Kidney capillary endothelial cell (primary cell): ENCODE data around the gene ADAMTS7.
"Not testable (repeated sequence)": the region's sequence is repeated elsewhere in the genome, so short reads cannot be mapped to it uniquely, and the experiment has no call there.

ENCODE experiments used
- DNase-seq: peaks from one replicate; pipeline ENCODE4 v3.0.0-alpha.2; 2018; ENCODE audit warnings: low spot score

The ADAMTS7 gene, protein sequence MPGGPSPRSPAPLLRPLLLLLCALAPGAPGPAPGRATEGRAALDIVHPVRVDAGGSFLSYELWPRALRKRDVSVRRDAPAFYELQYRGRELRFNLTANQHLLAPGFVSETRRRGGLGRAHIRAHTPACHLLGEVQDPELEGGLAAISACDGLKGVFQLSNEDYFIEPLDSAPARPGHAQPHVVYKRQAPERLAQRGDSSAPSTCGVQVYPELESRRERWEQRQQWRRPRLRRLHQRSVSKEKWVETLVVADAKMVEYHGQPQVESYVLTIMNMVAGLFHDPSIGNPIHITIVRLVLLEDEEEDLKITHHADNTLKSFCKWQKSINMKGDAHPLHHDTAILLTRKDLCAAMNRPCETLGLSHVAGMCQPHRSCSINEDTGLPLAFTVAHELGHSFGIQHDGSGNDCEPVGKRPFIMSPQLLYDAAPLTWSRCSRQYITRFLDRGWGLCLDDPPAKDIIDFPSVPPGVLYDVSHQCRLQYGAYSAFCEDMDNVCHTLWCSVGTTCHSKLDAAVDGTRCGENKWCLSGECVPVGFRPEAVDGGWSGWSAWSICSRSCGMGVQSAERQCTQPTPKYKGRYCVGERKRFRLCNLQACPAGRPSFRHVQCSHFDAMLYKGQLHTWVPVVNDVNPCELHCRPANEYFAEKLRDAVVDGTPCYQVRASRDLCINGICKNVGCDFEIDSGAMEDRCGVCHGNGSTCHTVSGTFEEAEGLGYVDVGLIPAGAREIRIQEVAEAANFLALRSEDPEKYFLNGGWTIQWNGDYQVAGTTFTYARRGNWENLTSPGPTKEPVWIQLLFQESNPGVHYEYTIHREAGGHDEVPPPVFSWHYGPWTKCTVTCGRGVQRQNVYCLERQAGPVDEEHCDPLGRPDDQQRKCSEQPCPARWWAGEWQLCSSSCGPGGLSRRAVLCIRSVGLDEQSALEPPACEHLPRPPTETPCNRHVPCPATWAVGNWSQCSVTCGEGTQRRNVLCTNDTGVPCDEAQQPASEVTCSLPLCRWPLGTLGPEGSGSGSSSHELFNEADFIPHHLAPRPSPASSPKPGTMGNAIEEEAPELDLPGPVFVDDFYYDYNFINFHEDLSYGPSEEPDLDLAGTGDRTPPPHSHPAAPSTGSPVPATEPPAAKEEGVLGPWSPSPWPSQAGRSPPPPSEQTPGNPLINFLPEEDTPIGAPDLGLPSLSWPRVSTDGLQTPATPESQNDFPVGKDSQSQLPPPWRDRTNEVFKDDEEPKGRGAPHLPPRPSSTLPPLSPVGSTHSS (N-terminal part only)

DNA sequence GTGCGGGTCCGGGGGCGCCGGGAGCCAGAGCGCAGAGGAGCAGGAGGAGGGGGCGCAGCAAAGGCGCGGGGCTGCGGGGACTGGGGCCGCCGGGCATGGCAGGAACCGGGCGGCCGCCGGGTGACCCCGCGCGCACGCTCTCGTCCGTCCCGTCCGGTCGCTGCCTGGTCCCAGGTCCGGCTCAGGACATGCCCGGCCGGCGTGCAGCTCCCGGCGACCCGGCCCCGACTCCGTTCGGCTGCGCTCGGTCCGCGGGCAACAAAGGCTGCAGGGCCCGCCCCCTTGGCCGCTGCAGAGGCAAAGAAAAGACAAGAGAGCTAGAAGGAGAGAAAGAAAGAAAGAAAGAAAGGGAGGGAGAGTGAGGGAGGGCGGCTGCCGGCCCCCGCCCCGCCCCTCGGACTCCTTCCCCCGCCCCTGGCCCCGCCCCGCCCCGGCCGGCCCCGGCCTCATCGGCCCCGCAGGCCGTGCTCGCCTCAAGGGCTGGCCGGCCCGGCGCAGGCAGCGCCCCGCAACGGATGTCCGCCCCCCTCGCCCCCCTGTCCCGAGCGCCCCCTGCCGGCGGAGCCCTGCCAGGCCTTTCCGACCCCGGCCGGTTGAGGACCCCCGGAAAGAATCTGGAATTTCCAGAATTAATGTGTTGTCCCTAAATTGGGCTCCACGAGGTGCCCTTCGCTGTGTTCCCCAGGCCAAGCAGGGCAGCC, at the start of gene ADAMTS7:
Gene ADAMTS7, minus strand, starts transcription at position 341 of the 701 bp plus-strand sequence. Its CDS starts 244 bp downstream, at position 97.
- peak; percentile 74 for DNase-seq

GRCh38 chr15:78859971-78860719, 48.9 kb upstream of the ADAMTS7 start:
- DNase-seq: peak; percentile 81

- no peak for DNase-seq
These were observed 44.5 kb upstream of the ADAMTS7 start for GRCh38 chr15:78855746-78856145.

DNA sequence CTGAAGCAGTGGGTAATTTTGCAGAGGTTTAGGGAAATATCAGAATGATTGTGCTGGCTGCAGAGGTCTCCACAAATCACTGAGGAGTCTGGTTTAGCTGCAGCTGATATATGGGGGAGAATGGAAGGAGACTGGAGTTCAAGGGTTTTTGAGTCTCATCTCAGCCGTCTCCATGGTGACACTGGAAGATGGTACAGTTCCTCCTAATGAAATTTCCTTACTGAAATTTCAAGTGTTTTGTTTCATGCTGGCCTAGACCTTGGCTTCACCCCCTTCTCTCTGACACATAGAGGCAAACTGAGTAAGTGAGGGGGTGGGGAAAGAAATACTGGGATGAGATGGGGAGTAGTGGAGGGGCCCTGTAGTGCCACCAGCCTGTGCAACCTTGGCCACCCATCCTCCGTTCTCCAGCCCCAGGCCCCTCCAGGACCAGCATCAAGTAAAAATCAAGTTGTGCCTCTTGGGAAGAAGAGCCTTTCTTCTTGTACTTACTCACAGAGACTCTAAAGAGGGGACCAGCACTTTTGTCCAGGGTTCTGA, 43.6 kb upstream of the ADAMTS7 start:
- DNase-seq: no peak

DNA sequence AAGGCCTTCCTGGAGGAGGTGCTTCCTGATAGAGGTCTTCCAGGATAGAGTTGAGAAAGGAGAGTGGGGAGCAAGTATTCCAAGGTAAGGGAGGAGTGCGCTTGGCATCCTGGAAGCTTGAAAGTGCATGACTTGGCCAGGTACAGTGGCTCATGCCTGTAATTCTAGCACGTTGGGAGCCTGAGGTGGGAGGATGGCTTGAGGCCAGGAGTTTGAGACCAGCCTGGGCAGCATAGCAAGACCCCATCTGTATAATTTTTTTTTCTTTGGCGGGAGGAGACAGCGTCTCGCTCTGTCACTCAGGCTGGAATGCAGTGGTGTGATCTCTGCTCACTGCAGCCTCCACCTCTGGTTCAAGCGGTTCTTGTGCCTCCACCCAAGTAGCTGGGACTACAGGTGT, 42.2 kb upstream of the ADAMTS7 start:
- DNase-seq: no peak

DNA sequence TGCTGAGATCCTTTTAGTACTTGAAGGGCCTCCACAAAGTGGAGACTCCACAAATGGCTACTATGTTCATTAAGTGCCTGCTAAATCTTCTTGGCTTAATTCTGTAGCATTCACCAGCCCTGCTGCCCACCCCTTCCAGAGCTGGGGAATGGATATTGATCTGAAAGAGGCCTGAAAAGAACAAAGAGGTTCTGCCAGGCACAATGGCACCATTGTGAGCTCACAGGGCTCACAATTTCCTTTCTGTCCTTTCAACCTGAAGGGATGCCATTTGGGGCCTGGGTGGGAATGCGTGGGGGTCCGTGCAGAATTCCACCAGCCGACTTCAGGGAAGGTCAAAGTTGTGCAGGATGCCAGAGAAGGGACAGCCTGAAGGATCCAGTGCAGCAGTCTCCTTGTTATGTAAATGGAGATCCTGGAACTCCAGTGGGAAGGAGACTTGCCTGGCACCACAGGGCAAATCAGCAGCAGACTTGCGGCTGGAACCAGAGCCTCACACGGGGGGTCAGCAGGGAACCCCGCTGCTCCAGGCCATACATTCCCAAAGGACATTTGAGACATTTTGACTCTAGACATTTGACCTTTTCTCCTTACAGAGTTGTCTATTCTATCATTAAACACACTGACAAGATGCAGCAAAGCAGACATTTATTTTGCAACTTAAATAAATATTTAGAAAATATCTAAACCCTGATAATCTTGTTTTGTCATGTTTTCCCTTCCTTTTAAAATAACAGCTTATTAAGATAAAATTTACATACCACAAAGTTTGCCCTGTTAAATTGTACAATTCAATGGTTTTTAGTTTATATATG, 39.9 kb upstream of the ADAMTS7 start:
- no peak for DNase-seq

- no peak for DNase-seq
These were observed 39.1 kb upstream of the ADAMTS7 start for GRCh38 chr15:78850352-78850751.

DNA sequence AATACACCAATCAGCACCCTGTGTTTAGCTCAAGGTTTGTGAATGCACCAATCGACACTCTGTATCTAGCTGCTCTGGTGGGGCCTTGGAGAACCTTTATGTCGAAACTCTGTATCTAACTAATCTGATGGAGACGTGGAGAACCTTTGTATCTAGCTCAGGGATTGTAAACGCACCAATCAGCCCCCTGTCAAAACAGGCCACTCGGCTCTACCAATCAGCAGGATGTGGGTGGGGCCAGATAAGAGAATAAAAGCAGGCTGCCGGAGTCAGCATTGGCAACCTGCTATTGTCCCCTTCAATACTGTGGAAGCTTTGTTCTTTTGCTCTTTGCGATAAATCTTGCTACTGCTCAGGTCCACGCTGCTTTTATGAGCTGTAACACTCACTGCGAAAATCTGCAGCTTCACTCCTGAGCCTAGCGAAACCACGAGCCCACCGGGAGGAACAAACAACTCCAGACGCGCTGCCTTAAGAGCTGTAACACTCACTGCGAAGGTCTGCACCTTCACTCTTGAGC, 36.2 kb upstream of the ADAMTS7 start:
- DNase-seq: not testable (repeated sequence)

DNA sequence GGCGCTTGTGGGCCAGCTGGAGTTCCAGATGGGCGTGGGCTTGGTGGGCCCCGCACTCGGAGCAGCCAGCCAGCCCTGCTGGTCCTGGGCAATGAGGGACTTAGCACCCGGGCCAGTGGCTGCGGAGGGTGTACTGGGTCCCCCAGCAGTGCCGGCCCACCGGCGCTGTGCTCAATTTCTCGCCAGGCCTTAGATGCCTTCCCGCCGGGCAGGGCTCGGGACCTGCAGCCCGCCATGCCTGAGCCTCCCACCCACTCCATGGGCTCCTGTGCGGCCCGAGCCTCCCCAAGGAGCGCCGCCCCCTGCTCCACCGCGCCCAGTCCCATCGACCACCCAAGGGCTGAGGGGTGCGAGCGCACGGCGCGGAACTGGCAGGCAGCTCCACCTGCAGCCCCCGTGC, 35.6 kb upstream of the ADAMTS7 start:
- not testable (repeated sequence) for DNase-seq

DNA sequence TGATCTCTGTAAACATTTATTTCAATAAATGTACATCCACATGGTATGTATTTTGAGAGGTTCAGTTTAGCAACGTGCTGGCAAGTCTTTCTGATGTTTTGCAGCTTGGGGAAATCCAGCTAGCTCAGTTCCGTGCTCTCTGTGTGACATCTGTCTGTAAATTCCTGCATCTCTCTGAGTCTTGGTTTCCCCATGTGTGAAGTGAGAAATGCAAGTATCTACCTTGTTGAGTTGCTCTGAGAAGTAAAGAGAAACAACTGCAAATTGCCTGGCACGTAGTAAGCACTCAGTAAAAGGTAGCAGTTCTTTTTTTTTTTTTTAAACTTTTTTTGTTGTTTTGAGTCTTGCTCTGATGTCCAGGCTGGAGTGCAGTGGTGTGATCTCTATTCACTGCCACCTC, 31.3 kb upstream of the ADAMTS7 start:
- no peak for DNase-seq

DNA sequence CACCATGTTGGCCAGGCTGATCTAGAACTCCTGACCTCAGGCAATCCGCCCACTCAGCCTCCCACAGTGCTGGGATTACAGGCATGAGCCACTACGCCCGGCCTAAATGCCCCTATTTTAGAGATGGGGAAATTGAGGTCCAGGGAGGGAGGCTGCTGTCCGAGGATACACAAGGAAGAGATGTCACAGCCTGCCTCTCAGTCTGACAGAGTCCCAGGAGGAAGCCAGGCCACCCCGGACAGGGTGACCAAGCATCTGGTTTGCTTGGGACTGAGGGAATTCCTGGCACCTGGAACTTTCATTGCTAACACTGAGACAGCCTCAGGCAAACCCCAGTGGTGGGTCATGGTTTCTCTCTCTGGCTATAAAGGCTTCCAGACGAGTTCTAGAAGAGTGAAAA, 30.6 kb upstream of the ADAMTS7 start:
- no peak for DNase-seq

DNA sequence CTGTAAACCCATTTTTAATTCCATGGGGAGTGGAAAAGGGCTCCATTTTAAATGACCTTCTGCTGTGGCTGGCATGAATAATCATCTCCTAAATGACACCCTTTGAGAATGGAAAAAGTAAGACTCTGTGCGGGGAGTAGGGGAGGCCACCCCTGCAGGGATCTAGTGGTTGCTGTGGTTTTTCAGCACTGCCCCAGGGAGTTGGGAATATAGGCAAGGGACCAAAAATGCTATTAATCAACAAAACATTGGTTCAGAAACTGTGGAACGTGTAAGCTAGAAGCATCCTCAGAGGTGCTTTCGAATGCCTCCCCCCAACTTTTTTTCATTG, 30.1 kb upstream of the ADAMTS7 start:
- no peak for DNase-seq

GRCh38 chr15:78840661-78841375, 29.6 kb upstream of the ADAMTS7 start:
- DNase-seq: no peak

DNA sequence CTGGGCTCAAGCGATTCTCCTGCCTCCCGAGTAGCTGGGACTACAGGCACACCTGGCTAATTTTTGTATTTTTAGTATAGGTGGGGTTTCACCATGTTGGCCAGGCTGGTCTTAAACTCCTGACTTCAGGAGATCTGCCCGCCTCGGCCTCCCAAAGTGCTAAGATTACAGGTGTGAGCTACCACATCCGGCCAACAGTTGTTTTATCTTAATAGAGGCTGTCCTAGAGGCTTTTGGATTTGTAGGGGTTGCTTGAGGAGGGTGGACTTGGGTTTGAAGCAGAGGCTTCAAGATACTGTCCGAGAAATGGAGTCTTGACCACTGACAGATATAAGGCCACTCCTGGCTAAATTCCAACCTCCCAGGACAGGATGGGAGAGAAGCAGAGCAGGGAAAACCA, 27.9 kb upstream of the ADAMTS7 start:
- DNase-seq: not testable (repeated sequence)

- DNase-seq: no peak
These were observed 27.2 kb upstream of the ADAMTS7 start for GRCh38 chr15:78838489-78838888.

GRCh38 chr15:78837543-78837942, 26.3 kb upstream of the ADAMTS7 start:
- DNase-seq: no peak

- no peak for DNase-seq
These were observed 25.9 kb upstream of the ADAMTS7 start for GRCh38 chr15:78837131-78837530.

DNA sequence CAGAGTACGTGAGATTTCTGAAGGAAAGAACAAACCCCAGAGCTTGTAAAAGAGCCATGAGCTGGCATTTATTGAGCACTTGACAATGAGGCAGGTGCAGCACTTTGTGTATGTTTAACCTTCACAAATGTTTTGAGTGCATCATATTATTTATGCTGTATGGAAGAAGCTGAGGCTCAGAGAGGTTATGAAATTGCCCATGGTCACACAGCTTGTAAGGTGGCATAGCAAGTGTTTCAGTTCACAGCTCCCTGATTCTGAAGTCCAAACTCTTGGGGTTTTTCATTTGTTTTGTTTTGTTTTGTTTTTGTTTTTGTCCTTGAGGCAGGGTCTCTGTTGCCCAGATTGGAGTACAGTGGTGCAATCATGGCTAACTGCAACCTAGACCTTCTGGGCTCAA, 25.1 kb upstream of the ADAMTS7 start:
- no peak for DNase-seq
